Fibroblast of the aortic adventitia (primary cell): Measurements from ENCODE around the gene SPPL3. TPM values are rescaled to one million over a fixed set of nuclear protein-coding genes. Genes with fewer than 3 reads are reported as not detected.

ENCODE experiments used
- DNase-seq: peaks from one replicate; pipeline ENCODE4 v3.0.0-alpha.2; 2010; ENCODE audit warnings: low read depth
- H3K4me3 ChIP-seq: 2 replicates; pipeline ENCODE4 v1.5.1; 2011; ENCODE audit warnings: low read depth, mild to moderate bottlenecking, control low read depth, low read length, moderate library complexity
- CTCF ChIP-seq: IDR thresholded peaks from 2 replicates; pipeline ENCODE4 v1.5.1; 2011; ENCODE audit warnings: mild to moderate bottlenecking, low read length, control low read depth, inconsistent platforms; ENCODE audit not compliant: insufficient read depth
- total RNA-seq: library from RNA; depleted of rRNA; stranded (reverse); fragments of >200 nt; gene quantifications from 2 replicates; pipeline ENCODE4 v1.2.3, GENCODE V29; 2012; ENCODE audit warnings: low replicate concordance

Gene SPPL3
- total RNA-seq, 1 donor, result 18.3 TPM

- TF ChIP-seq CTCF, result no peak
- no peak for DNase-seq
- no peak overlapping the region for H3K4me3 ChIP-seq
Measured at GRCh38 chr12:120744922-120745493, 159.2 kb downstream of the SPPL3 start.

GRCh38 chr12:120741476-120742421 is 162.4 kb downstream of the SPPL3 start:
- no peak for TF ChIP-seq CTCF
- DNase-seq, result no peak
- H3K4me3 ChIP-seq, result no peak overlapping the region

DNA sequence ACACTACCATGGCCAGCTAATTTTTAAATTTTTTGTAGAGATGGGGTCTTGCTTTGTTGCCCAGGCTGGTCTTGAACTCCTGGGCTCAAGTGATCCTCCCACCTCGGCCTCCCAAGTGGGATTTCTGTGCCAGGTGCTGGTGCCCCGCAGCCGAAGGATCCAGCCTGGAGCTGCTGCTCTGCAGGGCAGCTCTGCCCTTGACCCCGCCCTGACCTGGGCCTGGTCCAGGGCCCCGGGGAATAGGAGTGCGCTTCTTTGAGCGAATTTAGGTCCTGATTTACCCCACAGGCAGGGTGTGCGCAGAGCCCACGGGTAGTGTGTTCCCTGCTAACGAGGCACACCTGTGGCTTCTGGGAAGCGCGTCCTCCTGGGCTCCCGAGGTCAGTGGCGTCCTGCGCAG is 163.3 kb downstream of the SPPL3 start:
- no peak for TF ChIP-seq CTCF
- no peak for DNase-seq
- H3K4me3 ChIP-seq, result no peak overlapping the region

DNA sequence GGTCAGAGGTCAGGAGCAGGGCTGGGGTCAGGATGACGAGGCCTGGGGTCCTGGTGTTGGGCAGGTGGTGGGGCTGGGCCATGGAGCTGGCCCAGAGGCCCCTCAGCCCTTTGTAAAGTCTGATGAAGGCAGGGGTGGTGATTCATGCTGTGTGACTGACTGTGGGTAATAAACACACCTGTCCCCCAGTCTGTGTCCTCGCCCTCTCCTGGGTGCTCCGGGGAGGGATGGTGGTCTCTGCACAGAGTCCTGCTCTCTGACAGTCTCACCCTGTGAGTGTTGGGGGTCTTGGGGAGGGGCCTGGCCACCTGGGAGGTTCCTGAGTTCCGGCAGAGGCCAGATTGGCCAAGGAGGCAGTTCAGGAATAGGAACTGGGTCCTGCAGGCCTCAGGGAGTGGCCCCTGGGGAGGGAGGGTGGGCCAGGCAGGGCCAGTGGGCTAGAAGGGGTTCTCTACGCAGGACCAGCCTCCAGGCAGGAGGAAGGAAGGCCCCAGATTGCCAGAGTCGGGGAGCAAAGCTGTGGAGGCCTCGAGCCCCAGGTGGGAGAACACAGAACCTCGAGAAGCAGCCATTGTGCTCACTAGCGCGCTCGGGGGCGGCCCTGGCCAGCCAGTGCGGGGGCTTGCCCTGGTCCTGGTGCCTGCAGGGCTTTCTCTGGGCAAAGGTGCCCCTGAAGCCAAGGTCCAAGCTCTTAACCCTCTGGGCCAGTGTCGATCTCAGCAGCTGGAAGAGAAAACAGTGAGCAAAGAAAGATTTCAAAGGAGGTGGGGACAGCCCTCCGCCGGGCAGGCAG is 164.1 kb downstream of the SPPL3 start:
- DNase-seq, result no peak
- no peak for TF ChIP-seq CTCF
- H3K4me3 ChIP-seq, result no peak overlapping the region

DNA sequence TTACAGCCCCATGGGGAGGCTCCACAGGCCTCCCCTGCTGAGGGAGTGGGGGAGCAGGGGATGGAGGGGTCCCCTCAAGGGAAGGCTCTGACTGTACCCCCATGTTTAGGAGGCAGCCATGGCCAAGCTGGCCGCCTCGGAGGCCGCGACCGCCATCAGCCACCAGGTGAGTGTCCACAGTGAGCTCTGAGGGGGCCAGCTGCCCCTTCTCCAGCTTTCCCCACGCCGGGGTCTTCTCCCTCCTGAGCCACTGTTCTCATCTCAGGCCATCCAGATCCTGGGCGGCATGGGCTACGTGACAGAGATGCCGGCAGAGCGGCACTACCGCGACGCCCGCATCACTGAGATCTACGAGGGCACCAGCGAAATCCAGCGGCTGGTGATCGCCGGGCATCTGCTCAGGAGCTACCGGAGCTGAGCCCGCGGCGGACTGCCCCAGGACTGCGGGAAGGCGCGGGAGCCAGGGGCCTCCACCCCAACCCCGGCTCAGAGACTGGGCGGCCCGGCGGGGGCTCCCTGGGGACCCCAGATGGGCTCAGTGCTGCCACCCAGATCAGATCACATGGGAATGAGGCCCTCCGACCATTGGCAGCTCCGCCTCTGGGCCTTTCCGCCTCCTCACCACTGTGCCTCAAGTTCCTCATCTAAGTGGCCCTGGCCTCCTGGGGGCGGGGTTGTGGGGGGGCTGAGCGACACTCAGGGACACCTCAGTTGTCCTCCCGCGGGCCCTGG is 165.0 kb downstream of the SPPL3 start:
- H3K4me3 ChIP-seq, result no peak overlapping the region
- DNase-seq, result no peak
- no peak for TF ChIP-seq CTCF

DNA sequence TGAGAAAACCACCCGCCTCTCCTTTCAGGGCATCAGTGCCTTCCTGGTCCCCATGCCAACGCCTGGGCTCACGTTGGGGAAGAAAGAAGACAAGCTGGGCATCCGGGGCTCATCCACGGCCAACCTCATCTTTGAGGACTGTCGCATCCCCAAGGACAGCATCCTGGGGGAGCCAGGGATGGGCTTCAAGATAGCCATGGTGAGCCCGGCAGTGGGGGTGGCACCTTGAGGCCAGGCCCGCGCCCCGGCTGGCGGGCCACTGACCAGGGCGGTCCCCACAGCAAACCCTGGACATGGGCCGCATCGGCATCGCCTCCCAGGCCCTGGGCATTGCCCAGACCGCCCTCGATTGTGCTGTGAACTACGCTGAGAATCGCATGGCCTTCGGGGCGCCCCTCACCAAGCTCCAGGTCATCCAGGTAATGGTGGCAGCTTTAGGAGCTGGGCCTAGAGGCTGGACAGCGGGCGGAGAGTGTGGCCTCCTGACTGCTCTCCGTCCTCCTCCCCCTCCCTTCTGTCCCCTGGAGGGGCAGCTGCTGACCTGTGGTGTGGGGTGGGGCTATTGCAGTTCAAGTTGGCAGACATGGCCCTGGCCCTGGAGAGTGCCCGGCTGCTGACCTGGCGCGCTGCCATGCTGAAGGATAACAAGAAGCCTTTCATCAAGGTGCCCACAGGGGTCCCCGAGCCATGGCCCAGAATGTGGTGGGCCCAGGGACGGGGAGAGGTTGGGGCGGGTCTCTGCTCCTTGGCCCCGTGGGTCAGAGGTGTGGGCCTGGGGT is 165.7 kb downstream of the SPPL3 start:
- TF ChIP-seq CTCF, result no peak
- no peak overlapping the region for H3K4me3 ChIP-seq
- no peak for DNase-seq
